Stimulated activated CD4-positive, alpha-beta T cell treated with anti-CD3 and anti-CD28 coated beads, TNF-alpha, amount 100 ng/mL, for 1 hour (primary cell): ENCODE data around the gene POU6F2.

Source experiments
- DNase-seq, 3 donors: peaks; one replicate each; pipeline ENCODE4 v3.0.0-alpha.2; 2020; ENCODE audit warnings: low read depth in 3 of 3, low spot score in 1 of 3

POU6F2 gene

DNA sequence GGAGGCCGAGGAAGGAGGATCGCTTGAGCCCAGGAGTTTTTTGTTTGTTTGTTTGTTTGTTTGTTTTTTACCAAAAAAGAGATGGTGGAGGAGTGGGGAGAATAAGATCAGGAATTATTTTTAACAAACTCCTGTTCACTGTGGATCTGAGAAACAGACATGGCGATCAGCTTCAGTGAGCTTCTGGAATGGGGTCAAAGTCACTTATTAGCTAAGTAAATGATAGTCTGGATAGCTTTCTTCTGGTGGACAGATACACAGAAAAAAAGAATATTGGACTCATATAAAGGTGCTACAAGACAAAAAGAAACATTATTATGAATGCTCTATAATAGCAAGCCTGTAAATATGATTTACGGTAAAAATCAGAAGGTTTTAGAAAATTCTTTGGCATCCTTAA lies 85.1 kb downstream of the POU6F2 start:
- no peak for DNase-seq

DNA sequence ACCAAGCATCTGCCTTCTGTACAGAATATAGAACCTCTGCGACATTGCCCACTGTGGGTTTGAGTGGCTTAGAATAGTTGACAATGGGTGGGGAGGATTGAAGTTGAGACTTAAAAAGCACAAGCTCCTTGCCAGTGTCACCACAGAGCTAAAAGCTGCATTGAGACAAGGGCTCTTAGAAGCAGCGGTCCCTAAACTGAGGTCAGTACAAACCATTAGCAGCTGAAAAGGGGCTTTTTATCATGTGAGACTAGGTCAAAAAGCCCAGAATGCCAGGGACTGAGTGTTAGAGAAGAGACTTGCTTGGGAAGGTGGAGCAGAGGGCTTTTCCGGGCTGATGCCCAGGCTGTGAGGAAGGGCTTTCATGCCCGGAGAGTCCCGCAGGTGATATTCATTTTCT lies 91.3 kb downstream of the POU6F2 start:
- DNase-seq, result no peak

DNA sequence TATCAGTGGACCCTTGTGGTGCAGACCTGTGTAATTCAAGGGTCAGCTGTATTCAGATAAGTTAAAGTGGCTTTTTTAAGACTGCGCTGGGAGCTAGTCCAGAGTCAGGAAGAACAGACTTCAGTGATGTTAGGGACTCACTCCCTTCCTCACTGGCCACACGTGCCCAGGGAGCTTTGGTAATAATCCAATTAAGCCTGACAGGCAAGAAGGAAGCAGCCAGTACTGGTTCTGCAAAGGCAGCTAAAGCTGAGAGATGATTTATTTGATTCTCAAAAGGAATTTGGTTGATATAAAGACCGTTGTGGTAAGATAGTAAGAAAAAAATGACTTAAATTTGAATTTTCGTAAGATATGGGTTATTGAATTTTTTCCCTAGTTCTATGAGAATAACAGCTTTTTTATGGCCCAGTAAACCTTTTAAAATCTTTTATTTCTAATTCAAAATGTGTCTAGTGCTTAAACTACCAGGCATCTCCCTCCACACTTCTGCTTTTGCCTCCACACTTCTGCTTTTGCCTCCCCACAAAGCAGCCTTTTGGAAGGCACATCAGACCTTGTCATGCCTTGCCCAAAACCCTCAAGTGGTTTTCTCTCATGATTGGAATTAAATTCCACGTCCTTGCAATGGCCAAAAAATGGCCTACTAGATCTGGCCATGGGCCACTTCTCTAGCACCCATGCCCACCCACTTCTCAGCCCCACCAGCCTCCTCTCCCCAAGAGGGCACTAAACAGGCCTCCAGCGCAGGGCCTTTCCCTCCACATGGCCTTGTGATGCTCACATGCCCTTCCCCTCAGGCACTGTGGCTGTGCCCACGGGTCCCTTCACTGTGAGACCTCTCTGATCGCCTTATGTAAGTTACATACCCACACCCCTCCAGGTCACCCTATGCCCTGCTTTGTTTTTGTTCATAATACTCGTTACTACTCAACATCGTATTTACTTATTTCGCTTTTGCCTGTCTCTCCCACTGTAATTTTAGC lies 92.5 kb downstream of the POU6F2 start:
- DNase-seq, result no peak

DNA sequence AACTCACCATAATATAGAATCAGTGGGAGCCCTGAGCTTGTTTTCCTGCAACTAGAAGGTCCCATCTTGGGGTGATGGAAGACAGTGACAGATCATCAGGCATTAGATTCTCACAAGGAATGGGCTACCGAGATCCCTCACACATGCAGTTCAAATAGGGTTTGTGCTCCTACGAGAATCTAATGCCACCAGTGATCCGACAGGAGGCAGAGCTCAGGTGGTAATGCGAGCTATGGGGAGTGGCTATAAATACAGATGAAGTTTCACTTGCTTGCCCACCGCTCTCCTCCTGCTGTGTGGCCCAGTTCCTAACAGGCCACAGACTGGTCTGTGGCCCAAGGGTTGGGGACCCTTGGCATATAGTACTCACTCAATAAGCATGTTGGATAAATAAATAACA lies 93.4 kb downstream of the POU6F2 start:
- no peak for DNase-seq

- no peak for DNase-seq
Observed at GRCh38 chr7:39073432-39073831, 95.7 kb downstream of the POU6F2 start.

- DNase-seq, result no peak
Observed at GRCh38 chr7:39075210-39075609, 97.5 kb downstream of the POU6F2 start.

DNA sequence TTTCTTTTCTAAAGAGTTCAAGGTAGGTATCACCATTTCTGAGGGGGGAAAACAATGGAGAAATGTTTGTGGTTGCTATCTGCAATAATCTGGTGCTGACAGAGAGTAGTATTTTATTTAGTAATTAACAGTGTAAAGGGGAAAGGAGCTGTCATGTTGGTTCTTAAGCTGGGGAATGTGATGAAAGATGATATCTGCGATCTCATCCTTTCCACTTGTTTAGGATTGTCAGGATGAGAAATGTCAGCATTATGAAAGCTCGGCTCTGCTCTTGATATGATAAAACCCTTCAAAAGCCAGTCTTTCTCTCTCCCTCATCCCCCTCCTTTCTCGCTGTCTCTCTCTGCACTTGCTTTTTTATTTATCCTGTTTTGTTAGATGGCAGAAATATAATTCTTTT lies 106.1 kb downstream of the POU6F2 start:
- no peak for DNase-seq

GRCh38 chr7:39084349-39084748 lies 106.6 kb downstream of the POU6F2 start:
- no peak for DNase-seq

DNA sequence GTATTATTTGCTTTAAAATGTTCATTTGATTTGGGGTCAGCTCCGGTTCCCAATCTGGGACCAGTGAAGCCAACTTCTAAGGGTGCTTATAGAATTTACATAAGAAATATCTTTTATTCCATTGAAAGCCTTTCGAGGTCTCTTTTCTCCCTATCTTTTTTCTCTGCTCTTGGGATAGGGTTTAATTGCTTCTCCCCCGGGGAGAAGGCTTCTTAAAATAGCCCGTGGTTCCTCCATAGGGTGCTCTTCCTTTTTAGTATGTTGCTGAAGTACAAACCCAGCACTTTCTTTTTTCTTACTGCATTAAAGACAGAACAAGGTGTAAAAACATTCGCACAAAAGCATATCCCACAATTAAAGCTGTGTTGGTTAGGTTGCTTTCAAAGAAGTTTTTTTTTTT lies 107.5 kb downstream of the POU6F2 start:
- DNase-seq, result no peak

DNA sequence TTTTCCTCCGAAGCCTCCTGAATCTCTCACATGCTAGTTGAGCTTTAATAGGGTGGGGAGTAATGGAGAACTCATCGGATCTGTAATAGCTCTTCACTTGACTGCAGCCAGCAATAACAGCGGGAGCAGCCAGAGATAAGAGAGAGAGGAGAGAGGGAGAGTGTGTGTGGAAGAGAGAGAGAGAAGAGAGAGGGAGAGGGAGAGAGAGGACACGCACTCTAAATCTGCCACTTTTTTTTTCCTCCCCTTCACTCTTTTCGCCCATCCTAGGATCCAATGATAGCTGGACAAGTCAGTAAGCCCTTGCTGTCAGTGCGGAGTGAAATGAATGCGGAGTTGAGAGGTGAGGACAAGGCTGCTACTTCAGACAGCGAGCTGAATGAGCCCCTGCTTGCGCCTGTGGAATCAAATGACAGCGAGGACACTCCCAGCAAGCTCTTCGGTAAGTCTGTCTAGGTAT lies 107.9 kb downstream of the POU6F2 start:
- DNase-seq, result no peak

DNA sequence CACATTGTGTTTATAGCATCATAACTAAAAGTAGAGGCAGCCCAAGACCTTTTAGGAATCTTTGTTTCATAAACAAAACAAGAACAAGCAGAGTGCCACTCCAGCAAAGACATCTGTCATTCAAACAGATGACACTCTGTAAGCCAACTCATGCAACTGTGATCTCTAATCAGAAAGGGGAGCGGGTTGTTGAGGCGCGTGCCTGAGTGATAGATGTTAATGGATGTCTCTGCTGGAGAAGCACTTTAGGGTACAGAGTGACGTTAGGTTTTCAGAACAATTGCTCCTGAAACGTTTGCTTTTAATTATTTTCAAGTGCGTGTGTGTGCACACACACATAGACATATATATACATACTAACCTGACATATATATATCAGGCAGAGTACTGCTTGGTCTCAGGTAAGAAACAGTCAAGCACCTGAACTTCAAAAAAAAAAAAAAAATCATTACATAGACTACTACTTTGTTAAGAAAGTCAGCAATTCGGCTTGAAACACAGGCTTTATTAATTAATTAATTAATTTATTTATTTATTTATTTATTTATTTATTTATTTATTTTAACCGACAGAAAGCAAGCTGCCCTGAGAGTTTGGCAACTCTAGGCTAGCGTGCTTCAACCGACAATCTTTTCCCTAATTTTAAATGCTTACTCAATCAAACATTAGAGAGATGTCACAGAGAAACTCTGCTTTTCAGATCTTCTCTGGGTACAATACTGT lies 109.1 kb downstream of the POU6F2 start:
- no peak for DNase-seq

DNA sequence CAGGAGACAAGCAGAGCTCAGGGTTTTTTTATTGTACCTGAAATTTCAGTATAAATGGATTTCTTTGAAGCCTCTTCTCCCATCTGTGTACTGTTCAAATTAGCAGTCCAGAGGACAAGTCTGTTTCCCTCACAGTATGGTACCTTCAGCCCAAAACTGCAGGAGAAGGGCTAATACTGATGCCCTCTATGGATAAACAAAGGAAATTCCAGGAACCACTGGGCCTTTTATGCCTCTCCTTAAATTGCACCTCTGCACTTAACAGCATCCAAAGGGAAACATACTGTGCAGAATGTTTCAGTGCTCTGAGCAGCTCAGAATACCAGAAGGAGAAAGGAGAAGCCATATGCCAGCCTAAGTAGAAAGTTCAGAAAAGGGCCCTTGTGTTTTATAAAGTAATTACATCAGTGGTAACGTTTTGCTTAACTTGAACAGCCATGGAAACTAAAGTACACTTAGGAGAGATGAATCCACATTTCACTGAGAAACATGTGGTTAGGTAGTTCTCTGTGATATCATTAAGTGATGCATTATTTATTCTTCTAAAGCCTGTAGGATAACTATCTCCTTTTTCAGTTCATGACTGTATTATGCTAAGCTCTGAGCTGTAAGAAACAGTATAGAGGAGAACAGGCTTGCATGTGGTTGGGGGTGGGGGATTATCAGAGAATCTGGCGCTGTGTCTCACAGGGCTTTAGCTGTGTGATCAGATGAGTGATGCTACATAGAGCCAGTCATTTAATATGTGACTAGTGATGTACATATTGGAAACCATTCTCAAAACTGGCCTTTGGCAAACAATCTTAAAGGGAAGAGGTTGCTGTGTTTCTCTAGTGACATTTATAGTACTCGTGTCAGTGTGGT lies 111.3 kb downstream of the POU6F2 start:
- no peak for DNase-seq

- no peak for DNase-seq
Observed at GRCh38 chr7:39091145-39091544, 113.4 kb downstream of the POU6F2 start.

DNA sequence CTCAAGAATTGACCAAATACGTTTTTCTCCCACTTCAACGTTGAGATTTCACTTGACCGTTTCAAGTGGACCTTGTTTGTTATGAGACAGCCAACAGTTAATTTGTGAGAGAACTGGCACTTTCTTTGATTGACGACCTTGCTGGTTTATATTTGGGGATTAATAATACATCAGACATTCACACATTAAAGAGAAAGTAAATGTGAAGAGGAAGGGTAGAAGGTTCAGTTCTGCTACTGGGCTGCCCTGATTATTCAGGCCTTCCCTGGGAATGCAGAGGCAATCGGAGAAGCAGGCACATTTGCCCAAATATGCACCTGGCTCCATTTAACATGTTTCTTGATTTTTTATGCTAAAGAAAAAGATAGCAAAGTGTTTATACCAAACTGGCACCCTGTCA lies 114.1 kb downstream of the POU6F2 start:
- DNase-seq, result no peak

- DNase-seq, result no peak
Observed at GRCh38 chr7:39094731-39095130, 117.0 kb downstream of the POU6F2 start.

DNA sequence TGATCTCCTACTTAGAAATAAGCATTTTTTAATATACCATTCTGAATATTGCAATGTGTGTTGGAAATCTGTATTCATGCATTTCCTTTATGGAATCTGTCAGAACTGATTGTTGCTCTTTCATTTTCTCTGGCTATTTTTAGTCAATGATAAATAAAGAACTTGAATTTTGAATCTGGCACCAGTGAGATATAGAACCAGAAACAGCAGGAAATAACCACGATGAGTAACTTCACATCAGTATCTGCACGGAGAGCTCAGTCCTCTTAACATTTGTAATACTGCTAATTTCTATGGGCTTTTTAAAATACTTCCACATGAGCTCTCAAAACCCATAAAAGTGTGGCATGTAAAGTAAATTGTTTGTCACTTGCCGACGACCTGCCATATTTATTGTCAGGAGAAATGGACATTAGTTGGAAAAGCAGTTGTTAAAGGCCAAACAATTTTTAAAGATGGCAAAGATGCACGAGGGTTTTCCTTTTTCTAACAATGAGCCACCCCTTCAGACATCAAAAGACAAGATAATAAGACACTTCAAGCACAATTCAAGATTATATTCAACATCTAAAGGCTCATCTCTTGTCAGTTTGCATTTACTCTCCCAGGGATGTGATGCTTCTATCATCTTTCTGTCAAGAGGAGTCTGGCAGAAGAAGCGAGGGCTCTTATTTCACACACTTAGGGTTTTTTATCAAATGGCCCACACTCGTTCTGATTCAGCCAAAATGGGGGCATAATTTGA lies 118.3 kb downstream of the POU6F2 start:
- DNase-seq, result no peak

- DNase-seq, result no peak
Observed at GRCh38 chr7:39098506-39098905, 120.8 kb downstream of the POU6F2 start.

- DNase-seq, result no peak
Observed at GRCh38 chr7:39099146-39099545, 121.4 kb downstream of the POU6F2 start.

GRCh38 chr7:39100270-39100669 lies 122.6 kb downstream of the POU6F2 start:
- DNase-seq, result no peak

GRCh38 chr7:39102234-39102633 lies 124.5 kb downstream of the POU6F2 start:
- no peak for DNase-seq

DNA sequence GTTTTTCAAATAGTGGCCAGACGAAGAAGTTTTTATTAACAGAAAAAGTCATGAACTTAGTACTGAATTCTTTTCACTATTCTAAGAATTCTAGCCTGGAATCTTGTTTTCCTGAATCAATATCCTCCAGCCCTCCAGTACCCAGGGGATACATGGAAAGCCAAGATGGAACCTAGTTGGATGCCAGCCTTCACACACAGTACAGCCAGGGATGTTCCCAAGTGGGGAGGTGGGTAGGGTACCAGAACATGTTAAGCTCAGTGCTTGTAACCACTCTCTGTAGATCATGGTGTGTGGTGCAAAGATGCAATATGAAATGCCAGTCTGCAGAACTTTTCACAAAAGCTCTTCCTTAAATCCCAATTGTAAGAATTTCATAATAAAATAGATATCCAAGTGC lies 128.0 kb downstream of the POU6F2 start:
- DNase-seq, result no peak
